Upper lobe of right lung (tissue), 1 donor: ENCODE measurements around the gene FMN1. TPM values are rescaled to one million over a fixed set of nuclear protein-coding genes. Genes with fewer than 3 reads are reported as not detected.

Source experiments
- ATAC-seq: fragments of 200-7000 bp; cut with Tn5 transposase; one replicate; pipeline ENCODE4 v1.9.1; 2020; ENCODE audit warnings: mild to moderate bottlenecking, moderate library complexity
- DNase-seq: peaks from one replicate; pipeline ENCODE4 v3.0.0-alpha.2; 2020
- H3K27ac ChIP-seq: fragments of 200-600 bp; one replicate; pipeline ENCODE4 v1.8.0; 2022
- H3K27me3 ChIP-seq: fragments of 200-600 bp; one replicate; pipeline ENCODE4 v1.8.0; 2022; ENCODE audit warnings: mild to moderate bottlenecking
- H3K36me3 ChIP-seq: fragments of 200-600 bp; one replicate; pipeline ENCODE4 v1.8.0; 2022
- H3K4me1 ChIP-seq: fragments of 200-600 bp; one replicate; pipeline ENCODE4 v1.8.0; 2022
- H3K4me3 ChIP-seq: fragments of 200-600 bp; one replicate; pipeline ENCODE4 v1.8.0; 2022; ENCODE audit warnings: mild to moderate bottlenecking
- H3K9me3 ChIP-seq: fragments of 200-600 bp; one replicate; pipeline ENCODE4 v1.8.0; 2022
- CTCF ChIP-seq: fragments of 200-600 bp; IDR thresholded peaks from one replicate; pipeline ENCODE4 v1.8.0; 2022; ENCODE audit warnings: antibody characterized with exemption
- intact Hi-C: fragments of 100-400 bp; cut with DNase I; formaldehyde crosslinking; loops from one replicate; pipeline ENCODE4 v1.11.0; 2022
- total RNA-seq: library from RNA; stranded (reverse); fragmentation: NEBNext Ultra II Directional; extraction: Animal tissue kit (Norgen Biotek cat#: 25700); gene quantifications from one replicate; pipeline ENCODE4 v1.2.1, GENCODE V29; 2021
- donor health status: DM: no; HTN: yes; CAD: no; lungs with severe emphysema.

Gene FMN1
- total RNA-seq, 1 donor from 2014 or later: 33.5 TPM

GRCh38 chr15:32717426-32718226 is 476.9 kb downstream of the FMN1 start, which contains the start of gene GREM1:
Gene GREM1 (plus strand): TSS chr15:32718004. CDS start chr15:32730691, 12,687 bp downstream.
- H3K36me3 ChIP-seq: no peaks in the 10 kb centered on the region
- intact Hi-C loops: loop anchor here (10.0 kb wide), 1 partner anchor 63 kb away; no protein-coding TSS in a partner anchor
- H3K27me3 ChIP-seq: peaks cover 74% of the 10 kb centered on the region
- no peak for TF ChIP-seq CTCF
- DNase-seq (no peak), ATAC-seq (peak; percentile 10)
- H3K4me3 ChIP-seq: peak within 1 kb of the TSS; percentile 30
- H3K27ac ChIP-seq: no peak within 1 kb of the TSS
- H3K4me1 ChIP-seq: peaks cover 17% of the 10 kb centered on the region
- H3K9me3 ChIP-seq: no peaks in the 10 kb centered on the region

- peaks cover 17% of the 10 kb centered on the region for H3K4me1 ChIP-seq
- H3K36me3 ChIP-seq: no peaks in the 10 kb centered on the region
- peaks cover 77% of the 10 kb centered on the region for H3K27me3 ChIP-seq
- DNase-seq (no peak), ATAC-seq (no peak)
- peak overlapping the region; percentile 19 for H3K4me3 ChIP-seq
- no peak overlapping the region for H3K27ac ChIP-seq
- no peak for TF ChIP-seq CTCF
- intact Hi-C loops: loop anchor here (10.0 kb wide), 1 partner anchor 62 kb away; no protein-coding TSS in a partner anchor
- H3K9me3 ChIP-seq: no peaks in the 10 kb centered on the region
These were observed 477.5 kb downstream of the FMN1 start for GRCh38 chr15:32716915-32717425.

DNA sequence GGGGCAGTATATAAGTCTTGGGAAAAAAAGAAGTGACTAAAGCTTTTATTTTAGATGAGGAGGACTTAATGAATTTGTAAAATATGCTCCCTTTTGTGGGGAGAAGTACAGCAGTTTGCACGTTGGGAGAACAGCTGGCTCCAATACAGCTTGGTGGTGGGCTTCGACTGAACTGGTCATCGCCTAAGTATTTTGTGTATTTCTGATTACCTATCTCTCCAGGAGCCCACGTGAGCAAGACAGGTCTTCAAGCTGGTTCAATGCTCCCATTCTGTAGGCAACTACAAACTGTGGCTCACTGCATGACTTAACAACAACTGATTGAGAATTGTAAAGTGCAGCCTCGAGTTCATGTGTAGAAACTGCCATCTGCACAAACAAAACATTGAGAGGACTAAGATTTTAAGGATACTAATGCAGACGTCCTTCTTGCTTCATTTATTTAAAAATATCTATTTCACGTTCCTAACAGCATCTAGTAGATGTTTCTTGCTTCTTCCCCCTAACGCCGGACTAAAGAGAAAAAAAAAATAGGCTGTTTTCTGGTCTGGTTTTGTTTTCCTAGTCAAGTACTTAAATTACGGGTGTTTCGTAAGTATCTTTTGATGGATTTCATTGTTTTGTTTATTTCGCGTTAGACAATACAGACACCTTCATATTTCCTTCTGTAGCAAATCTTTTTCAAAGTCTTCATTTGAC is 478.1 kb downstream of the FMN1 start:
- Histone ChIP-seq H3K4me1 (peaks cover 17% of the 10 kb centered on the region), H3K27me3 (peaks cover 77% of the 10 kb centered on the region), H3K9me3 (no peaks in the 10 kb centered on the region), H3K4me3 (no peak overlapping the region), H3K27ac (no peak overlapping the region), H3K36me3 (no peaks in the 10 kb centered on the region)
- intact Hi-C loops: loop anchor here (10.0 kb wide), 1 partner anchor 62 kb away; no protein-coding TSS in a partner anchor
- no peak for ATAC-seq
- no peak for DNase-seq
- no peak for TF ChIP-seq CTCF

Other genes starting within 250 kb of the FMN1 start
- 0.61 TPM for gene RYR3, start 116.3 kb upstream of the FMN1 start, total RNA-seq